Measurements from ENCODE around the gene ATG16L1. TPM values are rescaled to one million over a fixed set of nuclear protein-coding genes. Genes with fewer than 3 reads are reported as not detected.

ATG16L1 gene
- total and polyA plus RNA-seq, 11 donors: 7.0 to 26.7 (median 15.8) TPM

GRCh38 chr2:233321166-233321565 is 69.7 kb downstream of the ATG16L1 start:
- H3K4me1 ChIP-seq: no peaks in the 10 kb centered on the region
- DNase-seq: no peak
- no peaks in the 10 kb centered on the region for H3K36me3 ChIP-seq
- H3K4me3 ChIP-seq: no peak overlapping the region
- intact Hi-C loops (cut with DNase I): no loop called here
- WGBS, 4 donors: 79 to 85% (median 84%) methylated on average over 6 of the region's 6 CpGs
- no peak for TF ChIP-seq CTCF (IDR thresholded peaks at IDR 0.05)
- ATAC-seq: no peak
- no peak overlapping the region for H3K27ac ChIP-seq
- peaks cover 0 to 3% (median 0%) of the 10 kb centered on the region in 12 donors for H3K9me3 ChIP-seq
- H3K27me3 ChIP-seq: peaks cover 0 to 10% (median 0%) of the 10 kb centered on the region in 9 donors

- ATAC-seq (no peak), DNase-seq (no peak)
- Histone ChIP-seq H3K4me3 (no peak overlapping the region), H3K27ac (no peak overlapping the region), H3K36me3 (no peaks in the 10 kb centered on the region), H3K4me1 (no peaks in the 10 kb centered on the region), H3K9me3 (no peaks in the 10 kb centered on the region), H3K27me3 (peaks cover 0 to 10% (median 0%) of the 10 kb centered on the region in 9 donors)
- intact Hi-C loops (cut with DNase I): no loop called here
- TF ChIP-seq CTCF (IDR thresholded peaks at IDR 0.05) (no peak), POLR2A (IDR thresholded peaks at IDR 0.05) (no peak)
- 88 to 93% (median 90%) methylated on average over 8 of the region's 8 CpGs for WGBS, 4 donors
Observed at GRCh38 chr2:233323851-233324250, 72.4 kb downstream of the ATG16L1 start.

DNA sequence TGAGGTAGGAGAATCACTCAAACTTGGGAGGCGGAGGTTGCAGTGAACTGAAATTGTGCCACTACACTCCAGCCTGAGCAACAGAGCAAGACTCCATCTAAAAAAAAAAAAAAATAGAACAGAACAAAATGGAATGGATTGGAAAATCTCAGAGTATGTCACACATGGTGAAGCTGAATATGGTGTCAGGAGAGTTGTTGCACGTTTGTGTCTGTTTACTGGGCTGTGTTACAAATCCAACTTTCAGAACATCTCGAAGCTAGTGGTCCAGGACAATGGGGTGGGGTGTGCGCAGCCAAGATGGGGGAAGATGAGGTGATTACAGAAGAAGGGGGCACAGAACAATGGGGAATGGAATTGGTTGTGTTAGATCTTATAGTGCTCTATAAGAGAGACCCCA is 73.8 kb downstream of the ATG16L1 start:
- no peak for TF ChIP-seq POLR2A (IDR thresholded peaks at IDR 0.05)
- no peak for TF ChIP-seq CTCF (IDR thresholded peaks at IDR 0.05)
- Histone ChIP-seq H3K4me1 (peaks cover 0 to 5% (median 0%) of the 10 kb centered on the region in 12 donors), H3K4me3 (no peak overlapping the region), H3K27me3 (peaks cover 0 to 4% (median 0%) of the 10 kb centered on the region in 9 donors), H3K9me3 (no peaks in the 10 kb centered on the region), H3K27ac (no peak overlapping the region), H3K36me3 (no peaks in the 10 kb centered on the region)
- DNase-seq (no peak), ATAC-seq (no peak)
- 72 to 78% (median 73%) methylated on average over 4 of the region's 4 CpGs for WGBS, 4 donors
- intact Hi-C loops (cut with DNase I): no loop called here

- intact Hi-C loops (cut with DNase I): no loop called here
- Histone ChIP-seq H3K4me3 (no peak overlapping the region), H3K27ac (no peak overlapping the region), H3K36me3 (no peaks in the 10 kb centered on the region), H3K4me1 (peaks cover 0 to 8% (median 0%) of the 10 kb centered on the region in 12 donors), H3K27me3 (no peaks in the 10 kb centered on the region), H3K9me3 (no peaks in the 10 kb centered on the region)
- ATAC-seq: no peak
- no peak for TF ChIP-seq CTCF (IDR thresholded peaks at IDR 0.05)
- TF ChIP-seq POLR2A (IDR thresholded peaks at IDR 0.05): no peak
- WGBS, 4 donors: 73 to 77% (median 75%) methylated on average over 8 to 10 of the region's 10 CpGs
- DNase-seq: no peak
Observed at GRCh38 chr2:233325814-233326213, 74.3 kb downstream of the ATG16L1 start.

Measured in heart left ventricle (tissue), 16 donors.